Bronchial epithelial cell (primary cell): Measurements from ENCODE around the gene PIGH. TPM values are rescaled to one million over a fixed set of nuclear protein-coding genes. Genes with fewer than 3 reads are reported as not detected.

Source experiments
- DNase-seq: peaks from one replicate; pipeline ENCODE4 v3.0.0-alpha.2; 2010; ENCODE audit warnings: low read depth
- FAIRE-seq: peaks from 2 replicates; lab custom pipeline; 2011; peaks lifted over from hg19 to GRCh38; lab: Jason Lieb, UNC
- H3K27me3 ChIP-seq: 2 replicates; pipeline ENCODE4 v1.5.1; 2011; ENCODE audit warnings: low read length; ENCODE audit not compliant: control insufficient read depth, insufficient read depth
- H3K36me3 ChIP-seq: 2 replicates; pipeline ENCODE4 v1.5.1; 2011; ENCODE audit warnings: low read length; ENCODE audit not compliant: control insufficient read depth, insufficient read depth
- H3K4me3 ChIP-seq: 2 replicates; pipeline ENCODE4 v1.5.1; 2011; ENCODE audit warnings: mild to moderate bottlenecking, low read depth, low read length, control low read depth
- CTCF ChIP-seq: IDR thresholded peaks from 2 replicates; pipeline ENCODE4 v1.5.1; 2011; ENCODE audit warnings: mild to moderate bottlenecking, moderate library complexity, low read length, control low read depth, inconsistent platforms; ENCODE audit not compliant: insufficient read depth, severe bottlenecking
- total RNA-seq: library from RNA; depleted of rRNA; stranded (reverse); fragments of >200 nt; gene quantifications from 2 replicates; pipeline ENCODE4 v1.2.1, GENCODE V29; 2014

The PIGH gene
- 17.9 and 19.1 TPM in 2 replicates for total RNA-seq

- peak within 1 kb of the TSS; percentile 91 for H3K4me3 ChIP-seq
- H3K36me3 ChIP-seq: no peaks in the 10 kb centered on the region
- peak; percentile 84 for TF ChIP-seq CTCF
- H3K27me3 ChIP-seq: no peaks in the 10 kb centered on the region
- DNase-seq (peak; percentile 72), FAIRE-seq (no peak)
These were observed at the start of gene PIGH for GRCh38 chr14:67599698-67600561. PIGH (minus strand) TSS chr14:67600268; CDS start chr14:67600203, 65 bp downstream.

- FAIRE-seq: no peak
These were observed 46.1 kb upstream of the PIGH start for GRCh38 chr14:67646131-67646530.

GRCh38 chr14:67645414-67645813, 45.3 kb upstream of the PIGH start:
- Histone ChIP-seq H3K4me3 (no peak overlapping the region), H3K27me3 (no peaks in the 10 kb centered on the region), H3K36me3 (peaks cover 12% of the 10 kb centered on the region)
- DNase-seq (no peak), FAIRE-seq (no peak)
- TF ChIP-seq CTCF: no peak

More at GRCh38 chr14:67646131-67646530, 46.1 kb upstream of the PIGH start:
- Histone ChIP-seq H3K4me3 (no peak overlapping the region), H3K36me3 (peaks cover 12% of the 10 kb centered on the region), H3K27me3 (no peaks in the 10 kb centered on the region)
- no peak for DNase-seq
- TF ChIP-seq CTCF: no peak

GRCh38 chr14:67644428-67644827, 44.4 kb upstream of the PIGH start:
- DNase-seq: no peak
- FAIRE-seq: no peak
- no peak for TF ChIP-seq CTCF
- Histone ChIP-seq H3K27me3 (no peaks in the 10 kb centered on the region), H3K36me3 (peaks cover 9% of the 10 kb centered on the region), H3K4me3 (no peak overlapping the region)

GRCh38 chr14:67643713-67644112, 43.6 kb upstream of the PIGH start:
- FAIRE-seq (no peak), DNase-seq (no peak)
- peaks cover 6% of the 10 kb centered on the region for H3K36me3 ChIP-seq
- H3K4me3 ChIP-seq: no peak overlapping the region
- no peaks in the 10 kb centered on the region for H3K27me3 ChIP-seq
- no peak for TF ChIP-seq CTCF
